AG04449 (cell line): ENCODE results near the gene C2CD3.
"Not testable (repeated sequence)": the region's sequence is repeated elsewhere in the genome, so short reads cannot be mapped to it uniquely, and the experiment has no call there.

Source experiments
- CTCF ChIA-PET: fragments of 350-600 bp; formaldehyde crosslinking; extraction: SDS; loops from one replicate; lab custom pipeline; 2021; ENCODE audit warnings: antibody characterized with exemption; lab: Yijun Ruan, JAX
- POLR2A ChIA-PET: fragments of 400-600, 350-600 bp; formaldehyde crosslinking; extraction: SDS; loops from one replicate; lab custom pipeline; 2020; ENCODE audit warnings: antibody characterized with exemption, inconsistent platforms; lab: Yijun Ruan, JAX
- DNase-seq: peaks from one replicate; pipeline ENCODE4 v3.0.0-alpha.2; 2010; ENCODE audit warnings: low read depth, low spot score
- H3K4me3 ChIP-seq: 2 replicates; pipeline ENCODE4 v1.5.1; 2011; ENCODE audit warnings: low read depth, mild to moderate bottlenecking, control low read depth, low read length
- TF ChIP-seq, protein P1 (sequence below): IDR thresholded peaks from one replicate; pipeline ENCODE4 v1.5.1; 2011; ENCODE audit warnings: mild to moderate bottlenecking, moderate library complexity, low read length, control low read depth, inconsistent platforms; ENCODE audit not compliant: insufficient read depth; ENCODE audit errors: missing control alignments

Gene C2CD3

DNA sequence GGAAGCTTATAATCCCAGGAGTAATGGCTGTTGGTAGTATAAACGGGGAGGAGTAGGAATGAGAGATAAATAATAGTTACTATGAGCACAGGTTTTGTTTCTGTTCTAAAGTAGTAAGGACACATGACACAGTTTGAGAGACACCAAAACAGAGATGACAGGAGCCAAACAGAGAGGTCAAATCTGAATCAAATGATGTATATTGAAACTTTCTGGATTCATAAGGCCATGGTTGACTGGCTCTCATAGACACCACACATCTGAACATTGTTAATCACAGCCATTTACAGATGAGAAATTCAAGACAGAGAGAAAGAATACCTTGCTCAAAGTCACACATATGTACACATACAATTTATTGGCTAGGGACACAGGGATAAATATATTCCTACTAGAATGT is 98.5 kb downstream of the C2CD3 start:
- TF ChIP-seq, protein P1, sequence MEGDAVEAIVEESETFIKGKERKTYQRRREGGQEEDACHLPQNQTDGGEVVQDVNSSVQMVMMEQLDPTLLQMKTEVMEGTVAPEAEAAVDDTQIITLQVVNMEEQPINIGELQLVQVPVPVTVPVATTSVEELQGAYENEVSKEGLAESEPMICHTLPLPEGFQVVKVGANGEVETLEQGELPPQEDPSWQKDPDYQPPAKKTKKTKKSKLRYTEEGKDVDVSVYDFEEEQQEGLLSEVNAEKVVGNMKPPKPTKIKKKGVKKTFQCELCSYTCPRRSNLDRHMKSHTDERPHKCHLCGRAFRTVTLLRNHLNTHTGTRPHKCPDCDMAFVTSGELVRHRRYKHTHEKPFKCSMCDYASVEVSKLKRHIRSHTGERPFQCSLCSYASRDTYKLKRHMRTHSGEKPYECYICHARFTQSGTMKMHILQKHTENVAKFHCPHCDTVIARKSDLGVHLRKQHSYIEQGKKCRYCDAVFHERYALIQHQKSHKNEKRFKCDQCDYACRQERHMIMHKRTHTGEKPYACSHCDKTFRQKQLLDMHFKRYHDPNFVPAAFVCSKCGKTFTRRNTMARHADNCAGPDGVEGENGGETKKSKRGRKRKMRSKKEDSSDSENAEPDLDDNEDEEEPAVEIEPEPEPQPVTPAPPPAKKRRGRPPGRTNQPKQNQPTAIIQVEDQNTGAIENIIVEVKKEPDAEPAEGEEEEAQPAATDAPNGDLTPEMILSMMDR, result no peak
- POLR2A ChIA-PET, result no interaction called here
- DNase-seq, result no peak
- CTCF ChIA-PET, result no interaction called here
- no peak overlapping the region for H3K4me3 ChIP-seq

GRCh38 chr11:74070723-74071492 is 99.9 kb downstream of the C2CD3 start:
- CTCF ChIA-PET, result interaction anchor here (1.0 to 1.5 kb wide), 2 partner anchors 10 to 107 kb away, joined by 4 to 5 read pairs; no protein-coding TSS in a partner anchor
- no peak overlapping the region for H3K4me3 ChIP-seq
- POLR2A ChIA-PET, result no interaction called here
- no peak for DNase-seq
- TF ChIP-seq, protein P1, result no peak

- H3K4me3 ChIP-seq, result no peak overlapping the region
- TF ChIP-seq, protein P1, result no peak
- CTCF ChIA-PET, result interaction anchor here (0.8 to 1.5 kb wide), 4 partner anchors 11 to 106 kb away, joined by 3 to 5 read pairs (median 4); no protein-coding TSS in a partner anchor
- peak; percentile 38 for DNase-seq
- POLR2A ChIA-PET, result interaction anchor here (0.7 kb wide), 1 partner anchor 24 kb away, joined by 3 read pairs; no protein-coding TSS in a partner anchor
Observed at GRCh38 chr11:74069146-74070046, 101.4 kb downstream of the C2CD3 start.

DNA sequence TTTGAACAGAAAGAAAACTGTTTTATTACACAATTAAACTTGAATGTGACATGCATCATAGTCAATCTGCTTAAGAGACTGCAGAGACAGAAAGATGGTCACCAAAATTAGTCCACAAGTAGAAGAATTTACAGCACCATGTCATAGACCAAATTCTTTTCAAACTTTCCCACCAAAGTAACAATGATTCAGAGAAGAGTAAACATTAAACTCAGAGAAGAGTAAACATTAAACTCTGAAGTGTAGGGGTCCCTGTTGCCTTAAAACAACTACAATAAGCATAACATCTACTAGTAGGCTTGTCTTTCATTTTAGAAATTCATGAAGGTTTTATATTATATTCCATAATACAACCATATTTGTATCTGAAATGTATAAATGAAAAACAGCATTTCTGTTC is 104.1 kb downstream of the C2CD3 start:
- H3K4me3 ChIP-seq, CTCF ChIA-PET, DNase-seq: not testable (repeated sequence)
- POLR2A ChIA-PET, result interaction anchor here (0.6 kb wide), 1 partner anchor 428 kb away, joined by 3 read pairs; no protein-coding TSS in a partner anchor

GRCh38 chr11:74065534-74065933 is 105.3 kb downstream of the C2CD3 start:
- DNase-seq, H3K4me3 ChIP-seq, CTCF ChIA-PET, POLR2A ChIA-PET: not testable (repeated sequence)

GRCh38 chr11:74063628-74064027 is 107.2 kb downstream of the C2CD3 start:
- POLR2A ChIA-PET, H3K4me3 ChIP-seq, DNase-seq, CTCF ChIA-PET: not testable (repeated sequence)

DNA sequence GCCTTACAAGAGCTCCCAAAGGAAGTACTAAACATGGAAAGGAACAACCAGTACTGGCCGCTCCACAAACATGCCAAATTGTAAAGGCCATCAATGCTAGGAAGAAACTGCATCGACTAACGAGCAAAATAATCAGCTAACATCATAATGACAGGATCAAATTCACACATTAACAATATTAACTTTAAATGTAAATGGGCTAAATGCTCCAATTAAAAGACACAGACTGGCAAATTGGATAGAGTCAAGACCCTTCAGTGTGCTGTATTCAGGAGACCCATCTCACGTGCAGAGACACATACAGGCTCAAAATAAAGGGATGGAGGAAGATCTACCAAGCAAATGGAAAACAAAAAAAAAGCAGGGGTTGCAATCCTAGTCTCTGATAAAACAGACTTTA is 109.2 kb downstream of the C2CD3 start:
- CTCF ChIA-PET, POLR2A ChIA-PET, DNase-seq, H3K4me3 ChIP-seq: not testable (repeated sequence)
